GM21825 (cell line): Measurements from ENCODE around the gene MAPK7.
"Not testable (repeated sequence)": the region's sequence is repeated elsewhere in the genome, so short reads cannot be mapped to it uniquely, and the experiment has no call there.

Source experiments
- ATAC-seq: cut with Tn5 transposase; IDR thresholded peaks from one replicate; pipeline ENCODE4 v1.9.1; 2021; ENCODE audit warnings: mild to moderate bottlenecking, moderate library complexity; ENCODE audit not compliant: unreplicated experiment

MAPK7 gene

DNA sequence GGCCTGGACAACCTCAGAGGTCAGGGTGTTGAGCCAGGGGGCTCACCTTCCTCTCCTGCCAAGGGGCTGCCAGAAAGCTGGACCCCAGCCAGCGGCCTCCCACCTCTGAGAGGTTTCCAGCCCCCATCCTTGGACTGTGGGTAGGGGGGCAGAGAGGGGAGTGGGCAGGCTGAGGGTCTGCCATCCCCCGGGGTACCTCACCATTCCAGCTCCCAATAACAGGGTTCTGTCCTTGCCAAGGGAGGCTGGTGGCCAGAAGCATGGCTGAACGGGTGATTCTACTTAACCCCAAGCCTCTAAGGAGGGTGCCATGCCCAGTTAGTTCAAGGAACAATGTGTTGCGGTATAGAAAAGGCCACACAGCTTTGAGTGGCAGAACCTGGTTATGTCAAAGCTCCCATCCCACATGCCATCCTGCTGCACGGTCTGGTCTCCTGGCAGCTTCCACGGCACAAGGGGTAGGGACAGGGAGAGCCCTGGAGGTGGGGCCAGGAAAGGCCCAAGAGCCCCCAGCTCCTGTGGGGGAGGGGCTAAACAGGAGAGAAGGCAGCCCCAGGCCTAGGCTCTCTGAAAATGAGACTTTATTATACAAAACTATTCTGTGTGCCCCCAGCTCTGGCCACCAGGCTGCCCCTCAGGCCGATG, 35.6 kb upstream of the MAPK7 start:
- ATAC-seq = no peak

DNA sequence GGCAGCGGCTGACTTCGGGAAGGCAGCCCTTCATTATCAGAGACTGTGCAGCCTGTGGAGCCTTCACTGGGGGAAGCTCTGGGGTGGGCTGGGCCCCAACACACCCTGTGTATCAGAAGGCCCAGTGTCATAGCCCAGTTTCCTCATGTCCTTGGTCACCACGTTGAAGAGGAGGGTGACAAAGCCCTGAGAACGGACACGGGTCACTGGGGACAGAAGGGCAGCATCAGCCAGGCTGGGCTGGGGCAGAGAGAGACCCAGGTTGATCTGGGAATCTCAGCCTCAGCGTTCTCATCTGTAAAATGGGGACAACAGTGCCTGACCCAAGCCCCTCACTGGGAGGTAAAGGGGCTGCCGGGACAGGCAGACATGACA, 35.1 kb upstream of the MAPK7 start:
- ATAC-seq = no peak

DNA sequence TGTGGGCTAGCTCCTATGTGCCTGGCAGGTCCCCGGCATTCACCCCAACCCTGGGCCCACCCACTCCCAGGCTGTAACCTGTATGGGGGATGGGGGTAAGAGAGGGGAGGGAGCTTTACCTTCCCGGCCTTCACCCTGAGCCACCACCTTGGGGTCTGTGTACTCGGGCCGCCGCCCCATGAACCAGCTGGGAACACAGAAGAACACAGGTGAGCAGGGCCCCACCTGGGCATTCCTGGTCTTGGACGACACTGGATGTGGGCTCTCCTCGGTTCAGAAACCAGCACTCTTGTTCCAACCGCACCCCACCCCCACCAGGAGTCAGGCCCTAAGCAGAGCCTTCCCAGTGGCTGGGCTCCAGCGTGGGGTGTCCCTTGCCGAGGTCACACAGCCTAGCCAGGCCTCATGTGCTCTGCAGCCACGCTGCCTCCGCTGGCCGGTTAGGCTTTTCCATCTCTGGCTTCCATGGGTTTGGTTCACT, 34.6 kb upstream of the MAPK7 start:
- ATAC-seq = no peak

DNA sequence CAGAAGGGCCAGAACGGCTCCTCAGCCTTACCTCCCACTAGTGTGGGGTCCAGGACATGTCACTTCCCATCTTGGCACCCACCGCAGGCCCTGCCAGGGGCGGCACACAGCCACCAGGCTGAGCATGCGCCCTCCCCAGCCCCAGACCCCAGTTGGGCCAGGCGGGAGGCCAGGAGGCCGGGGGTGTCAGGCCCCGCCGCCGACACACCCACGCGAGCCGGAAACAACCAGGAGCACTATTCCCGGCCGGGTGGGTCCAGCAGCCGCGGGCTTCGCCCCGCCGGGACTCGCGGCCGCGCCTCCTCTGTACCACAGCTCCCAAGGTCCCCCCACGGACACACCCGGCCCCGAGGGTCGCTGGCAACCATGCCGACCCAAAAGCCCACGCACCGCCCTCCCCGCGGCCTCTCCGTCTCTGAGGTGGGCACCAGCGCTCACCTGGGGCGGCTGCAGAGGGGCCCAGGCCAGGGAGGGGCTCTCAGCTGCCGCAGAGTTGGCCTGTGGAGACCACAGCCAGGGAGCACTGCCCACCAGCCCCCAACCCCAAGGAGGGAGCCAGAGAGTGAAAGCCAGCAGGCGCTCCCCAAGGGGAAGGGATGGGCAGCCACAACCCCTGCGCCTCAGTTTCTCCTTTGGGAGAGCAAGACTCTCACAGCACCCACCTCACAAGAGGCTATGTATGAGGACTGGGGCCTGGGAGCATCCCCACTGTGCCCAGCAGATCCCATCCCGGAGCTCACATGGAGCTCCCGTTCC, 33.8 kb upstream of the MAPK7 start:
- ATAC-seq = no peak

DNA sequence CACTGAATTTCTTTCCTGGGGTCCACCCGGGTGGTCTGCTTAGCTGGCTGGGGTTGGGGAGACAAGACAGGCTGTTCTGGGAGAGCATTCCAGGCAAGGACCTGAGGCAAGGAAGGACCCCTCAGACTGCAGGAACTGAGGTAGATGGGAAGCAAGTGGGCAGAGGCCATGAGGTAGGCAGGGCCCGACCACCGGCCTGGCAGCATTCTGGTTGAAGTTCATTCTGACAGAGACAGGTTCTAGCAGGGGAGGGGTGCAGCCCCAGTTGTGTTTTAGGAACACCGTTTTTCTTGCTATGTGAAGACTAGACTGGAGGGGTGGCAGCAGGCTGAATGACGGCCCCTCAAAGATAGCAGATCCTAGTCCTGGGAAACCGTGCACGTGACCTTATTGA, 33.2 kb upstream of the MAPK7 start:
- no peak for ATAC-seq

DNA sequence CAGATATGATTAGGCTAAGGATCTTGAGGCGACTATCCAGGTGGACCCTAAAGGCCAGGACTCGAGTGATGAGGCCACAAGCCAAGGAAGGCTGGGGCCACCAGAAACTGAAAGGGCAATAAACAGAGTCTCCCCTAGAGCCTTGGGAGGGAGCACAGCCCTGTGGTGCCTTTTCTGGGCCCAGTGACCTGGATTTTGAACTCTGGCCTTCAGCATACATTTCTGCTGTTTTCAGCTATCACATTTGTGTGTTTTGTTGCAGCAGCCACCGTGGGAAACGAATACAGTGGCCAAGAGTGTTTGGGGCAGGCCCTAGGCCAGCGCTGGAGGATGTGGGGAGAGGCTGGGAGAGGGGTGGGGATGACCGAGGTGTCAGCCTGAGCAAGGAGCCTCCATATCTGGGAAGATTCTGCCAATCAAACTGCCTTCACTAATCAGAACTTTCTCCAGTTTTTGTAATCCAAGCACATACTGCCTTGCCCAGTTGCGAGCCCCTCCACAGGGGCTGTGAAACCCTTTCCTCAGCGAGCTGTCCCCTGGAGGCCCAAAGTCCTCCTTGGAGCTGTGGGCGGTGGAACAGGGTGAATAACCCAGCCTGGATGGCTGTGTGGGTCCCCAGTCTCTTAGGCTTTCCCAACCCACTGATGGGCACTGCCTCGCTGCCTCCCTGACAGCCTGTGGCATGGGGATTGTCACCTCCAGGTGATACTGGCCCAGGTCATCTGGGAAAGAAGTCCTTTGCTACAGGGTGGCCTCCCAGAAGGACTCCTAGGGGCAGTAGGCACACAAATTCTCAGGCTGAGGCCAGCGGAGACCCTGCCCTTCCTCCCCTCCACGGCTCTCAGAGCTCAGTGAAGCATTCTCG, 32.6 kb upstream of the MAPK7 start:
- no peak for ATAC-seq

DNA sequence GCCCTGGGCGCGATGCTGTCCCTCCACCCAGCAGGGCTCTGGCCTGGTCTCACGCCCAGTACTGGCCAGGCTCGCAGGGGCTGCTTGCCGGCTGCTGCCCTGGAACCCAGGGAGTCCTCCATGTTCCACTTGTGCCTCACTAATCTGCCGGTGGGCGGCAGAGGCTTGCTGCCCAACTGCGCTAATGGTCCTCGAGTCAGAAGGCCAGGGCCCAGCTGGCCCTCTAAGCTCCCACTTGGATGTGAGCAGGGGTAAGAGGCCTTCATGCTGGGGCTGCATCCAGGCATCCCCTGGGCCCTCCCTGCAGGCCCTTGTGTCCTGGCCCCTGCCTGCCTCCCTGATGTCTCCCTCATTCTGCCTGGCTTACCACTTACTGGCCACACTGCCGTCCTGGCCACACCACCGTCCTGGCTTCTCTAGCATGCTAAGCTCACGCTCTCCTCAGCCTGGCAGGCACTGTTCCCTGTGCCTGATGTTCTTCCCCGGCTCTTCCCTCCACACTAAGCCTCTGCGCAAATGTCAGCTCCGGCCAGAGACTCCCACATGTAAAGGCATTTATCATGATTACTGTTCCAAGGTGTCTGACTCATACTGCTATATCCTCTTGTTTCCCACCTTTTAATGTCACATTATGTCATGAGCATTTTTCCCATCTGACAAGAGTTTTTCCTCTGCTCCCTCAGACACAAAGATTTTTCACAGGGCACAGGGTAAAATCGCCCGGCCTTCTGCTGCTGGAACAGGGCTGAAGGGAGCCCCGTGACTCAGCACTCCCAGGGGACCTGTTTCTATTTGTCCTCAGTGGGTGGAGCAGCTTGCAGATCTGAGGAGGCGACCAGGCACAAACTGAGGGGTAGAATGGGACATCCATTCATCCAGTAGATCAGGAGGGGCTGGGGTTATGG, 31.7 kb upstream of the MAPK7 start:
- no peak for ATAC-seq

DNA sequence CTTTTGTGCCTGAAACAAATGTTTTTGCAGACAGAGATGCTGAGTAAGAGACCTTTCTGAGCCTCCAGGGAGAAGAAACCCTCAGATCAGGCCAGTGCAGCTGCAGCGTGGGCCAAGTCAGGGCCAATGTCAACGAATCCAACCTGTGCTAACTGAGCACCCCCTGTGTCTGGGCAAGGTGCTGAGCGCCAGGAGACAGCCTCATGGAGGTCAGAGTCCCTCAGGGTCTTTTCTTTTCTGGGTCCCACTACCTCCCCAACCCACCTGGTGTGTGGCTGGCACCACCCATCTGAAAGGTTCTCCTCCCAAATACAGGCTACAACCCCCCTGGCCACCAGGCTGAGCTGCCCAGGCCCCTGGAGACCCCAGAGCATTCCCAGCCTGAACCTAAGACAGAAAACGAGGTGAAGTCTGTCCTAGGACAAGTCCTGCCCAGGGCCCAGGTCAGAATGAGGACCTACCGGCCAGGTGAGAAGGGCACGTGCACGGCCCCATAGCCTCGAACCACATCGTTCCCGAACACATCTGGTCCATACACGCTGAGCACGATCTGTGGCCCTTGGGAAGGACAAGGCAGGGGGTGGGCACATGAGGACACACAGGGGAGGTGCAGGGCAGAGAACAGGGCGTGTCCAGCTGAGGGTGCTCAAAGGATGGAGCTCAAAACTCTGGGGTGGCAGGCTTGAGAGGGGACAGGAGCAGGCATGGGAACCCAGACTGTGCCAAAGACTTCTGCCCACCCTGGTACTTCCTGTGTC, 30.8 kb upstream of the MAPK7 start:
- ATAC-seq = no peak

DNA sequence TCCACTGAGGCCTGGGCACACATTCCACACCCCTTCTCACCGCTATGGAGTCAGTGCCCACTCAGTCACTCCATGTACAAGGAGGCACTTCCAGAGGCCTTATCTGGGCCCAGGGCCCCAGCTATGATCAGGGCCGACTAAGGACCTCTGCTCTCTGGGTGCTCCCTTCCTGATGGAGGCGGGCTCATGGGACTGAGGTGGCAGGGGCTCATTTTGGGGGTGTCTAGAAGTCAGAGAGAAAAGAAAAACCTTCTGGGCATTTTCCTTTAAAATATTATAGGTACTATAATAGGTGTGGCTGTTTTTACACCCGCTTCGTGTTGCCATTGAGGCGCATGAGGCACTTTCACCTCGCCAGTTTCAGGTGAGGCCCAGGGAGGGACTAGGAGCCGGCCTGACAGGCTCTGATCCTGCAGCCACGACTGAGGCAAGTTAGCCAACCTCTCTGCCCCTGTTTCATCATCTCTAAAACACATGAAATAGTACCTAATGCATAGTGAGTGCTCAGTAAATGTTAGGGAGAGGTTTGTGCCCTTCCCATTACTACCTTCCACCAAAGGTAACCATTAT, 30.1 kb upstream of the MAPK7 start:
- no peak for ATAC-seq

DNA sequence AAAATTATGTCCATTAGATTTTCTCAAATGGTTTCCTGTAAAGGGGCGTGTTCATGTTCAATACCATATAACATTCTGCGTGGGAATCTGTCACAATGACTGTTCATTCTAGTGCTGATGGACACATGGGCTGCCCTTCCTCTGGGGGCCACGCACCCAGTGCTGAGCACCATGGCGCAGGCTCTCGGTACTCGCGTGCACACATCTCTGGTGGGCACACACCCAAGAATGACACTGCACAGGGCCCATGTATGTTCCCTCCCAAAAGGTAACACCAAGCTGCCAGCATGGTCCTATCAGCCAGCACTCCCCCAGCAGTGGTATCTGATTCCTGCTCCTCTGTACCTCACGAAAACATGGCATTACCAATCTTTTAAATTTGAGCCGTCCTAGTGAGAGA, 29.5 kb upstream of the MAPK7 start:
- ATAC-seq = no peak

DNA sequence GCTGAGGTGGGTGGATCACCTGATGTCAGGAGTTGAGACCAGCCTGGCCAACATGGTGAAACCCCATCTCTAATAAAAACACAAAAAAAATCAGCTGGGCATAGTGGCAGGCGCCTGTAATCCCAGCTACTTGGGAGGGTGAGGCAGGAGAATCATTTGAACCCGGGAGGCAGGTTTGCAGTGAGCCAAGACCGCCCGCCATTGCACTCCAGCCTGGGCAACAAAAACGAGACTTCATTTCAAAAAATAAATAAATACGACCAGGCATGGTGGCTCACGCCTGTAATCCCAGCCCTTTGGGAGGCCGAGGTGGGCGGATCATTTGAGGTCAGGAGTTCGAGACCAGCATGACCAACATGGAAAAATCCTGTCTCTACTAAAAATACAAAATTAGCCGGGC, 24.9 kb upstream of the MAPK7 start:
- ATAC-seq = not testable (repeated sequence)

DNA sequence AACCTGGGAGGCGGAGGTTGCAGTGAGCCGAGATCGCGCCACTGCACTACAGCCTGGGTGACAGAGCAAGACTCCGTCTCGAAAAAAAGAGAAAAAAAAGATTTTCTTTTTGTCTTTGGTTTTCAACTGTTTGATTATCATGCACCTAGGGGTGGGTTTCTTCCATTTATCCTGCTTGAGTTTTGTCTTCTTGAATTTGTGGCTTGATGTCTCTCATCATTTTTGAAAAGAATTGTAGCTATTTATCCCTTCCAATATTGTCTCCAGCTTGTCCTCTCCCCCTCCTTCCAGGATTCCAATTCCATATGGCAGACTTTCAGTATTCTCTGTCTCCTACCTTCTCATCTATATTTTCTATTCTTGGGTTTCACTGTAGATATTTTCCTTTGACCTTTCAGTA, 23.6 kb upstream of the MAPK7 start:
- ATAC-seq = no peak

DNA sequence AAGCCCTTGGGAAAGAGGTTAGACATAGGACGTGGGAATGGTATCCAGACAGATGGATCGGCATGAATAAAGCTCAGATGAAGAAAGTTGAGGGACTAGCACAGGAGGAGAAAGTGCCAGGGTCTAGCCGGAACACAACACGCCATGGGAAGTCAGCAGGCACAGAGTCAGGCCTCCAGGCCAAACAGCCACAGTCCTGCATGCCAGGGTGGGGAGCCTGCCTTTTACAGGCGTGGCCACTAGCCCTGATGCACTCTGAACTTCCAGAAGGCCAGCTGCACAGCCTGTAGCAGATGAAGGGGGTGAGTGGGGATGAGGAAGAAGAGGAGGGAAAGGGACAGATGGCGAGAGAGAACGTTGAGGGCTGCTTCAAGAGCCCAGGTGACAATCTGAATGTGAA, 20.9 kb upstream of the MAPK7 start:
- ATAC-seq = no peak

DNA sequence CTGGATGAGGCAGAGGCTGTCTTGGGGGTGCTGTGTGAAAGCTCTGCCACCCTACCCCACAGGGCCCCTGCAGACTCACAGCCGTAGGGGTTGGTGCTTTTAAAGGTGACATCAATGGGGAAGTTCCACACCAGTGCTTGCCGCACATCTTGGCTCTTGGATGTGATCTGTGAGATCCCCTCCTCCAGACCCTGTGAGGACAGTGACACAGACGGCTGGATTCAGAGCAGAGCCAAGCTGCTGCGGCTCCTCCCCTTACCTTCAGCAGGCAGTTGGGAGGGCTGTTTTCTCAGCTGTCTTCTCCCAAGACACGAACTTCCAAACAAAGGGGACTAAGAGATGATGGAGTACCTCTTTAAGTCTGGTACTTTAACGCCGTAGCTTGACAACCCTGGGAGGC, 20.5 kb upstream of the MAPK7 start:
- no peak for ATAC-seq

DNA sequence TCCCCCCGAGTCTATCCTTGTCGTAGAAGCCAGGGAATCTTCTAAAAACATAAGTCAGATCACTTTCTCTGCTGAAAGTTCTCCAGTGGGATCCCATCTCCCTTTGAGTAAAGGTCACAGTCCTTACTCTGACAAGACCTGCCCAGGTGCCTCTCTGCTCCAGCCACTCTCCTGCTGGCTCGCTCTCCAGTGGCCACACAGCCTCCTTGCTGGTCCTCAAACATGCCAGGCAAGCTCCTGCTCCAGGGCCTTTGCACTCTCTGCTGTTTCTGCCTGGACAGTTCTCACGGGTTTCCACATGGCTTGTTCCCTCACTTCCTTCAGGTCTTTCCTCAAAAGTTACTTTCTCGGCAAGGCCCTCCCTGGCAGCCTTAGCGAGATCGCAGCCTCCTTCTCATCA, 19.1 kb upstream of the MAPK7 start:
- no peak for ATAC-seq

DNA sequence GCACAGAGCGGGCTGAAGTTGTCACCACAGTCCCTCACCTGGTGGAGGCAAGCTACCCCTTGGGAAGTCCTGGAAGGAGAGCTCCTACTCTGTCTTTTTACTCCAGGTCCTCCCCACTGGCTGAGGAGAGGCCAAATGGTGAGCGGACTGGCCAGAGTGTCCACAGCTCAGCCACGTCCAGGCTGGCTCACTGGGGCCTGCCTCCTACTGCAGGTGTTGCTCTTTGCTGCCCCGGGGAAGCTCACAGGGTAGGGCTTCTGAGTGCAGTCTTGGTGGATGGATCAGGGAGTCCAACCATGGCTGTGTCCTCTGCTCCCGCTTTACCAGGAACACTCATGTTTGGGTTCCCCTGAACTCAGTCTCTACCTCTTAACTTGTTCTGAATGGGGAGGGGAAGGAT, 18.4 kb upstream of the MAPK7 start:
- ATAC-seq = no peak

DNA sequence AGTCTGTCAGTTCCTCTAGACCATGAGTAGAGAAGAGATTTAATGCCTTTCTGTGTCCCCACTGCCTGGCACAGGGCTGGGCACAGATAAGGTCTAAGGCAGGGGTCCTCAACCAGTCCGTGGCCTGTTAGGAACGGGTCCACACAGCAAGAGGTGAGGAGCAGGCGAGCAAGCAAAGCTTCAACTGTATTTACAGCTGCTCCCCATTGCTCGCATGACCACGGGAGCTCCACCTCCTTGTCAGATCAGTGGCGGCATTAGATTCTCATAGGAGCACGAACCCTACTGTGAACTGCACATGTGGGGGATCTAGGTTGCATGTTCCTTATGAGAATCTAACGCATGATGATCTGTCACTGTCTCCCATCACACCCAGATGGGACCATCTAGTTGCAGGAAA, 17.5 kb upstream of the MAPK7 start:
- ATAC-seq = no peak

DNA sequence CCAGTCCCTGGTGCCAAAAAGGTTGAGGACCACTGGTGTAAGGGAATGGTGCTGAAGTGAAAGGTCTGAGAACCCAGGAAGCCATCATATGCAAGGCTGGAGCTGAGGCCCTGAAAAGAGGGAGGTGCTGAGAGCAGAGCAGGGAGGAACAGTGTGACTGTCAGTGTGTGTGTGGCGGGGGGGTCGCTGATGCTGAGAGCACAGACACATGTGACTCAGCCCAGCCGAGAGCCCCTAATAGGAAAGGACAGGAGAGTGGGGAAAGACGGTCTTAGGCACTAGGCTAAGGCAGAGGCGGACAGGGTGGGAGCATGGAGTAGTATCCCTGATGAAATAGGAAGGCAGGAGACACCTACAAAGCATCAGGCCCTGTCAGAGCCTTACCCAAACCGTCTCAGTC, 17.0 kb upstream of the MAPK7 start:
- ATAC-seq = no peak

DNA sequence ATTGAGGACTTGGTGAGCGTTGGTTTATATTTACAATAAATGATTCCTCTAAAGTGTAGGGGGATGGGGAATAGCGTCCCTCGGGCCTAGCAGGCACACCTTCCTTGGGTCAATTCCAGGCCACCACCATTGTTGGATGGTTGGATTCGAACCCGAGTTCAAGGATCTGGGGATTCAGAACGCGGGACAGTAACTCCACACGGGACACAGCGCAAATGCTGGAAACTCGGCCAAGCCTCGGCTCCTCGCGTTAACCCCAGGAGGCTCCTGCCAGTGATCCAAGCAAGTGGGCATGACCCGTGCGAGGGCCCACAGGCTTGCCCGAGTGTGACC, 16.4 kb upstream of the MAPK7 start:
- no peak for ATAC-seq
